ENCODE data around the gene PPFIA1. TPM values are rescaled to one million over a fixed set of nuclear protein-coding genes. Genes with fewer than 3 reads are reported as not detected.
A peak's percentile ranks its signal among the peaks of the same experiment; 100 is the strongest.

PPFIA1 gene
- total RNA-seq, 2 experiments from 2014 or later: 34.3 to 42.0 TPM

DNA sequence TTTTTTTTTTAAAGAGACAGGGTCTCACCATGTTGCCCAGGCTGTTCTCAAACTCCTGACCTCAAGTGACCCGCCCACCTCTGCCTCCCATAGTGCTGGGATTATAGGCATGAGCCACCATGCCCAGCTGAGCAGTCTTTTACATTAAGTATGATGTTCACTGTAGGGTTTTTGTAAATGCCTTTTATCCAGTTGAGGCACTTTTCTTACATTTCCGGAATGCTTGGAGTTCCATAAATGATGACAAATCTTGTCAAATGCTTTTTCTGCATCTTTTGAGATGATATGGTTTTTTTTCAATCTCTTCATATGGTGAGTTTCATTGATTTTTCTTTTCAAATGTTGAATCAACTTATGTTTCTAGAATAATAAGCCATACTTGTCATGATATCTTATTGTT lies 98.5 kb downstream of the PPFIA1 start:
- POLR2A ChIA-PET: no interaction called here
- Histone ChIP-seq H3K36me3 (ENCODE audit: insufficient read depth, low read length) (peaks cover 33% of the 10 kb centered on the region), H3K27me3 (ENCODE audit: control insufficient read depth in 1 of 2, insufficient read depth in 2 of 2, low read length in 2 of 2) (no peaks in the 10 kb centered on the region), H3K4me3 (ENCODE audit: low read length) (no peak overlapping the region), H3K9me3 (ENCODE audit: control insufficient read depth in 1 of 2, insufficient read depth in 1 of 2, low read length in 2 of 2) (no peaks in the 10 kb centered on the region), H3K27ac (ENCODE audit: low read depth in 1 of 2, low read length in 2 of 2) (no peak overlapping the region), H3K4me1 (ENCODE audit: insufficient read depth, low read length) (peaks cover 17% of the 10 kb centered on the region)
- H3K4me1 Mint-ChIP-seq (ENCODE audit: low read depth): peaks cover 32% of the 10 kb centered on the region
- intact Hi-C loops (cut with DNase I, micrococcal nuclease): no loop called here
- H3K9me3 Mint-ChIP-seq: peaks cover 3% of the 10 kb centered on the region
- H3K4me3 Mint-ChIP-seq: no peak overlapping the region
- peaks cover 68% of the 10 kb centered on the region for H3K36me3 Mint-ChIP-seq (ENCODE audit: low read depth)
- CTCF ChIA-PET: no interaction called here
- H3K27me3 Mint-ChIP-seq: no peaks in the 10 kb centered on the region
- no peak overlapping the region for H3K27ac Mint-ChIP-seq
- no peak for DNase-seq
- TF ChIP-seq, protein P1, sequence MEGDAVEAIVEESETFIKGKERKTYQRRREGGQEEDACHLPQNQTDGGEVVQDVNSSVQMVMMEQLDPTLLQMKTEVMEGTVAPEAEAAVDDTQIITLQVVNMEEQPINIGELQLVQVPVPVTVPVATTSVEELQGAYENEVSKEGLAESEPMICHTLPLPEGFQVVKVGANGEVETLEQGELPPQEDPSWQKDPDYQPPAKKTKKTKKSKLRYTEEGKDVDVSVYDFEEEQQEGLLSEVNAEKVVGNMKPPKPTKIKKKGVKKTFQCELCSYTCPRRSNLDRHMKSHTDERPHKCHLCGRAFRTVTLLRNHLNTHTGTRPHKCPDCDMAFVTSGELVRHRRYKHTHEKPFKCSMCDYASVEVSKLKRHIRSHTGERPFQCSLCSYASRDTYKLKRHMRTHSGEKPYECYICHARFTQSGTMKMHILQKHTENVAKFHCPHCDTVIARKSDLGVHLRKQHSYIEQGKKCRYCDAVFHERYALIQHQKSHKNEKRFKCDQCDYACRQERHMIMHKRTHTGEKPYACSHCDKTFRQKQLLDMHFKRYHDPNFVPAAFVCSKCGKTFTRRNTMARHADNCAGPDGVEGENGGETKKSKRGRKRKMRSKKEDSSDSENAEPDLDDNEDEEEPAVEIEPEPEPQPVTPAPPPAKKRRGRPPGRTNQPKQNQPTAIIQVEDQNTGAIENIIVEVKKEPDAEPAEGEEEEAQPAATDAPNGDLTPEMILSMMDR (IDR thresholded peaks at IDR 0.05): no peak
- no peak for ATAC-seq (ENCODE audit: poor library complexity)

DNA sequence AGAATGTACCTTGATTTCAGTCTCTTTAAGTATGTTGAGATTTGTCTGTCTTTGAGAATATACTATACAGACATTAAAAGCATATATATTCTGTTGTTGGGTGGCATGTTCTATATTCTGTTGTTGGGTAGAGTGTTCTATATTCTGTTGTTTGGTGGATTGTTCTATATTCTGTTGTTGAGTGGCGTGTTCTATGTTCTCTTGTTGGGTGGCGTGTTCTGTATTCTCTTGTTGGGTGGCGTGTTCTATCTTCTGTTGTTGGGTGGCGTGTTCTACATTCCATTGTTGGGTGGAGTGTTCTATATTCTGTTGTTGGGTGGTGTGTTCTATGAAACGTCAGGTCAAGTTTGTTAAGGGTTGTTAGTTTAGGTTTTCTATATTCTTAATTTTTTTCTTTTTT lies 100.8 kb downstream of the PPFIA1 start:
- no peak overlapping the region for H3K4me3 ChIP-seq (ENCODE audit: low read length)
- Mint-ChIP-seq H3K27ac (no peak overlapping the region), H3K36me3 (ENCODE audit: low read depth) (peaks cover 73% of the 10 kb centered on the region), H3K9me3 (peaks cover 3% of the 10 kb centered on the region), H3K27me3 (no peaks in the 10 kb centered on the region), H3K4me3 (no peak overlapping the region), H3K4me1 (ENCODE audit: low read depth) (peaks cover 12% of the 10 kb centered on the region)
- ATAC-seq (ENCODE audit: poor library complexity) (no peak), DNase-seq (peak in 1 of 14 experiments; percentile 4)
- H3K36me3 ChIP-seq (ENCODE audit: insufficient read depth, low read length): peaks cover 42% of the 10 kb centered on the region
- TF ChIP-seq, protein P1 (IDR thresholded peaks at IDR 0.05): no peak
- intact Hi-C loops (cut with DNase I, micrococcal nuclease): no loop called here
- no peak overlapping the region for H3K27ac ChIP-seq (ENCODE audit: low read depth in 1 of 2, low read length in 2 of 2)
- no peaks in the 10 kb centered on the region for H3K27me3 ChIP-seq (ENCODE audit: control insufficient read depth in 1 of 2, insufficient read depth in 2 of 2, low read length in 2 of 2)
- ChIA-PET CTCF (no interaction called here), POLR2A (no interaction called here)
- H3K9me3 ChIP-seq (ENCODE audit: control insufficient read depth in 1 of 2, insufficient read depth in 1 of 2, low read length in 2 of 2): no peaks in the 10 kb centered on the region
- H3K4me1 ChIP-seq (ENCODE audit: insufficient read depth, low read length): no peaks in the 10 kb centered on the region

DNA sequence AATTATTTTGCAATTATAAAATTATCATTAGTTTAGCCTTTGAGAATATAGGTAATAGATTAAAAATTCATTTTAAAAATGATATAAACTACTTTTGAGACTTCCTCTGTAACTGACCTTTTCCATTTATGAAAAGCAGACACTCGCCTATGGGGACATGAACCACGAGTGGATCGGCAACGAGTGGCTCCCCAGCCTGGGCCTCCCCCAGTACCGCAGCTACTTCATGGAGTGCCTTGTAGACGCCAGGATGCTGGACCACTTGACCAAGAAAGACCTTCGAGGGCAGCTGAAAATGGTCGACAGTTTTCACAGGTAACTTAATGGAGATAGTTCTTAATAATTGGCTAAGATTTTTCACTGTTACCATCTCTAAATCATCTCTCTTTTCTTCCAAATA lies 101.6 kb downstream of the PPFIA1 start:
- Histone ChIP-seq H3K27me3 (ENCODE audit: control insufficient read depth in 1 of 2, insufficient read depth in 2 of 2, low read length in 2 of 2) (no peaks in the 10 kb centered on the region), H3K4me1 (ENCODE audit: insufficient read depth, low read length) (no peaks in the 10 kb centered on the region), H3K27ac (ENCODE audit: low read depth in 1 of 2, low read length in 2 of 2) (no peak overlapping the region), H3K36me3 (ENCODE audit: insufficient read depth, low read length) (peaks cover 48% of the 10 kb centered on the region), H3K9me3 (ENCODE audit: control insufficient read depth in 1 of 2, insufficient read depth in 1 of 2, low read length in 2 of 2) (no peaks in the 10 kb centered on the region), H3K4me3 (ENCODE audit: low read length) (no peak overlapping the region)
- Mint-ChIP-seq H3K36me3 (ENCODE audit: low read depth) (peaks cover 77% of the 10 kb centered on the region), H3K4me3 (no peak overlapping the region), H3K9me3 (peaks cover 3% of the 10 kb centered on the region), H3K27ac (no peak overlapping the region), H3K4me1 (ENCODE audit: low read depth) (peaks cover 8% of the 10 kb centered on the region), H3K27me3 (no peaks in the 10 kb centered on the region)
- DNase-seq (no peak), ATAC-seq (ENCODE audit: poor library complexity) (no peak)
- CTCF ChIA-PET: no interaction called here
- TF ChIP-seq, protein P1 (IDR thresholded peaks at IDR 0.05): no peak
- intact Hi-C loops (cut with DNase I, micrococcal nuclease): no loop called here
- POLR2A ChIA-PET: no interaction called here
